ENCODE results near the gene MOSMO. TPM values are rescaled to one million over a fixed set of nuclear protein-coding genes. Genes with fewer than 3 reads are reported as not detected.

The MOSMO gene
- total and polyA plus RNA-seq, 2 donors (not counting 3 experiments of a cell fraction or from before 2014, with no cell fraction given): 15.9 to 22.0 TPM

DNA sequence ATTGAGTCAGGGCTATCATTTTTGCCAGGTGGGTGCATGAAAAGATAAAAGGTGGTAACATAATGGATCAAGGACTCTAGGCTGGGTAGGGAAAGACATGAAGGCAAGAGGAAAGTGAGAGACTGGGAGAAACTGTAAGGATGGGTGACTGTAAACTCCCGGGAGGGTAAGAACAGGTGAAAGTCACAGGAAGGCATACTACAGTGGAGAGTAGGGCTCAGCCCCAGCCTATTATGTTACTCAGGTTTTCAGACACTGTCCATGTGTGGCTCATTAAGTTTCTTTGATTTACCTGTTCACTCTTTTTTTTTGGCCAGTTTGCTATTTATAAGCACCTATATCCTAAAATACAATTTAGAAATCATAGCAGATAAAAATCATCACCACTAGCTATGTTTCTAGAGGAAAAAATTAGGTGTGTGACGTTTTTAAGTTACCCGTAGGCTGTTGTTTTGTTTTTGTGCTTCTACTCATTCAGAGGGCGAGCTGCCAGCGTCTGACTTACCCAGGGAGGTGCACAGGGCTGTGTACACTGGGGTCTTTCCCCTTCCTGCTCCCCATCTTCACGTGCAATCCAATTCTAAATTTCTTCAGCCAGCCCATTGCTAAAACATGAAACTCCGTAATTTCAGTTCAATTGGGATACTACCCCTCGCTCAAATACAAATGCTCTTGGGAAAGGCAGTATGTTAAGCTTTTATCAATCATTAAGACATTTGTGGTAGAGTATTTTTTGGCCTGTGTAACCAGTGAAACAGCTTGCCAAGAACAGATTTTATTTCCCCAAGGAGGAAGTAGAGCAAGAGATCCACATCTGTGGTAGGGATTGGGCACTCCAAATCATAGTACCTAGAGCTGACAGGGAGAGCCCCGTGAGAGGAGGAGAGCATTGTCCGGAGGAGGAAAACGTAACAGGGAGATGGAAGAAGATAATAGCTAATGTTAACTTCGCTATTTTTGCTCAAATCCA lies 62.7 kb downstream of the MOSMO start:
- no peak for TF ChIP-seq FOS (IDR thresholded peaks at IDR 0.05; ENCODE audit: borderline replicate concordance, insufficient read depth, low read length)
- FAIRE-seq (peak; percentile 52), DNase-seq (ENCODE audit: low read depth, low spot score) (peak; percentile 57)
- dilution Hi-C loops (cut with MboI; ENCODE audit: extremely low pct_ligation_motif_present, low sequenced_read_pairs) (no loop called here), intact Hi-C loops (cut with micrococcal nuclease) (no loop called here)
- Histone ChIP-seq H4K20me1 (replicated peaks; ENCODE audit: control insufficient read depth, extremely low read depth, insufficient read depth, low read length) (no peaks in the 10 kb centered on the region), H3K27ac (ENCODE audit: insufficient read depth, low read depth, low read length) (peak overlapping the region; percentile 43), H3K4me2 (ENCODE audit: insufficient read depth, low read length) (peak overlapping the region; percentile 46), H3K36me3 (ENCODE audit: control insufficient read depth in 2 of 2, extremely low read depth in 1 of 2, insufficient read depth in 2 of 2, low read length in 2 of 2) (peaks cover 0 to 5% of the 10 kb centered on the region in 2 experiments), H3K27me3 (ENCODE audit: control insufficient read depth in 2 of 2, insufficient read depth in 2 of 2, low read length in 2 of 2) (no peaks in the 10 kb centered on the region), H3K79me2 (ENCODE audit: control insufficient read depth, insufficient read depth, low read length) (peaks cover 79% of the 10 kb centered on the region), H3K9ac (replicated peaks; ENCODE audit: extremely low read depth, insufficient read depth, low read length) (peak overlapping the region; percentile 19), H3K9me1 (replicated peaks; ENCODE audit: control insufficient read depth, extremely low read depth, insufficient read depth, low read length) (no peaks in the 10 kb centered on the region), H3K4me3 (replicated peaks in 1 of 3; ENCODE audit: insufficient read depth in 1 of 3, low read depth in 1 of 3, low read length in 3 of 3) (no peak overlapping the region), H3K4me1 (ENCODE audit: control insufficient read depth, extremely low read depth, insufficient read depth, low read length) (peaks cover 46% of the 10 kb centered on the region), H3K9me3 (replicated peaks; ENCODE audit: control insufficient read depth, insufficient read depth, low read length) (no peaks in the 10 kb centered on the region), H2AFZ (ENCODE audit: low read depth, low read length) (no peak overlapping the region)
- BruUV-seq (replicated peaks): no TSS peak
- ChIA-PET CTCF (interaction anchor here (0.6 to 2.1 kb wide), 10 partner anchors 25 to 118 kb away, joined by 3 to 18 read pairs (median 5); partner anchors contain the start of gene MOSMO), POLR2A (no interaction called here)

DNA sequence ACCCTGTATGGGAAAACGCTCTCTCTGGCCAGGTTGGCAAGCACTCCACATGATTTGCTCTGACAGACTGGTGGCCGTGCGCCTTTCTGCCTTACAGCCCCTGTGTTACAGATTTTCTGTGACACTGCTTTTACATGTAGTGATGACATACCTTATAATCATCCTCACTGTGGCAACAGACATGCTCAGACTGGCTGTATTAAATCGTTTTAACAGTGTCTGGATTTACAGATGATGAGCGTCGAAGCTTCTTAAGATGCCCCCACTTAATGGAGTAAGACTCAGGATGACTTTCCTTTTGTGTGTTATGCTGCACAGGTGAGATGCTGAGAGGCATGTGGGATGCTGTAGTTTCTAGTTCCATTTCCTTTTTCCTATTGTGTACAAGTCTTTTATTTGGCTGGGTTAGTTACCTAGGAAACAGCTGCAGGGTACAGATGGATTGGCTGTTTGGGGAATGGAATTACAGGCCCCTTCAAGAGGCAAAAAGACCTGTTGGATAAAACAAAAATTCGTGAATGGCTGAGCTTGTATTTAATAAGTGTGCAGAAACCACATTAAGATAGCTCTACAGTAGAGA lies 63.5 kb downstream of the MOSMO start:
- intact Hi-C loops (cut with micrococcal nuclease) (no loop called here), dilution Hi-C loops (cut with MboI; ENCODE audit: extremely low pct_ligation_motif_present, low sequenced_read_pairs) (no loop called here)
- Histone ChIP-seq H3K4me2 (ENCODE audit: insufficient read depth, low read length) (peak overlapping the region; percentile 46), H3K36me3 (ENCODE audit: control insufficient read depth in 2 of 2, extremely low read depth in 1 of 2, insufficient read depth in 2 of 2, low read length in 2 of 2) (peaks cover 0 to 4% of the 10 kb centered on the region in 2 experiments), H3K9ac (replicated peaks; ENCODE audit: extremely low read depth, insufficient read depth, low read length) (peak overlapping the region; percentile 19), H3K4me1 (ENCODE audit: control insufficient read depth, extremely low read depth, insufficient read depth, low read length) (peaks cover 51% of the 10 kb centered on the region), H3K4me3 (replicated peaks in 1 of 3; ENCODE audit: insufficient read depth in 1 of 3, low read depth in 1 of 3, low read length in 3 of 3) (no peak overlapping the region), H2AFZ (ENCODE audit: low read depth, low read length) (no peak overlapping the region), H4K20me1 (replicated peaks; ENCODE audit: control insufficient read depth, extremely low read depth, insufficient read depth, low read length) (no peaks in the 10 kb centered on the region), H3K27ac (ENCODE audit: insufficient read depth, low read depth, low read length) (peak overlapping the region; percentile 43), H3K9me1 (replicated peaks; ENCODE audit: control insufficient read depth, extremely low read depth, insufficient read depth, low read length) (no peaks in the 10 kb centered on the region), H3K9me3 (replicated peaks; ENCODE audit: control insufficient read depth, insufficient read depth, low read length) (no peaks in the 10 kb centered on the region), H3K27me3 (ENCODE audit: control insufficient read depth in 2 of 2, insufficient read depth in 2 of 2, low read length in 2 of 2) (no peaks in the 10 kb centered on the region), H3K79me2 (ENCODE audit: control insufficient read depth, insufficient read depth, low read length) (peaks cover 74% of the 10 kb centered on the region)
- ChIA-PET CTCF (interaction anchor here (0.6 to 2.1 kb wide), 12 partner anchors 21 to 117 kb away, joined by 3 to 18 read pairs (median 4); partner anchors contain the start of gene MOSMO), POLR2A (no interaction called here)
- DNase-seq (ENCODE audit: low read depth, low spot score) (peak; percentile 25), FAIRE-seq (no peak)
- BruUV-seq (replicated peaks): no TSS peak
- TF ChIP-seq, protein P1, sequence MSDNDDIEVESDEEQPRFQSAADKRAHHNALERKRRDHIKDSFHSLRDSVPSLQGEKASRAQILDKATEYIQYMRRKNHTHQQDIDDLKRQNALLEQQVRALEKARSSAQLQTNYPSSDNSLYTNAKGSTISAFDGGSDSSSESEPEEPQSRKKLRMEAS (IDR thresholded peaks at IDR 0.05; ENCODE audit: insufficient read depth, insufficient read length): no peak
- TF ChIP-seq GATA2 (IDR thresholded peaks at IDR 0.05; ENCODE audit: insufficient read depth, insufficient read length, low read depth, low read length) (no peak), FOS (IDR thresholded peaks at IDR 0.05; ENCODE audit: borderline replicate concordance, insufficient read depth, low read length) (no peak), JUN (IDR thresholded peaks at IDR 0.05; ENCODE audit: borderline replicate concordance, insufficient read depth, insufficient read length, low read depth) (no peak), MYC (IDR thresholded peaks at IDR 0.05; ENCODE audit: low read depth, low read length) (no peak), POLR2A (IDR thresholded peaks at IDR 0.05; ENCODE audit: low read depth, low read length) (no peak), EZH2 (IDR thresholded peaks at IDR 0.05; ENCODE audit: borderline replicate concordance, low read depth, low read length, severe bottlenecking) (no peak), POLR2AphosphoS5 (IDR thresholded peaks at IDR 0.05; ENCODE audit: insufficient read depth, low read depth, low read length) (no peak)
- TF ChIP-seq, protein P2, sequence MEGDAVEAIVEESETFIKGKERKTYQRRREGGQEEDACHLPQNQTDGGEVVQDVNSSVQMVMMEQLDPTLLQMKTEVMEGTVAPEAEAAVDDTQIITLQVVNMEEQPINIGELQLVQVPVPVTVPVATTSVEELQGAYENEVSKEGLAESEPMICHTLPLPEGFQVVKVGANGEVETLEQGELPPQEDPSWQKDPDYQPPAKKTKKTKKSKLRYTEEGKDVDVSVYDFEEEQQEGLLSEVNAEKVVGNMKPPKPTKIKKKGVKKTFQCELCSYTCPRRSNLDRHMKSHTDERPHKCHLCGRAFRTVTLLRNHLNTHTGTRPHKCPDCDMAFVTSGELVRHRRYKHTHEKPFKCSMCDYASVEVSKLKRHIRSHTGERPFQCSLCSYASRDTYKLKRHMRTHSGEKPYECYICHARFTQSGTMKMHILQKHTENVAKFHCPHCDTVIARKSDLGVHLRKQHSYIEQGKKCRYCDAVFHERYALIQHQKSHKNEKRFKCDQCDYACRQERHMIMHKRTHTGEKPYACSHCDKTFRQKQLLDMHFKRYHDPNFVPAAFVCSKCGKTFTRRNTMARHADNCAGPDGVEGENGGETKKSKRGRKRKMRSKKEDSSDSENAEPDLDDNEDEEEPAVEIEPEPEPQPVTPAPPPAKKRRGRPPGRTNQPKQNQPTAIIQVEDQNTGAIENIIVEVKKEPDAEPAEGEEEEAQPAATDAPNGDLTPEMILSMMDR (IDR thresholded peaks at IDR 0.05; ENCODE audit: extremely low read depth in 1 of 2, insufficient read depth in 1 of 2, low read depth in 1 of 2, low read length in 2 of 2): no peak

Data from endothelial cell of umbilical vein (primary cell).